Transverse colon (tissue), 4 donors: ENCODE data around the gene SRRM4.

Experiments
- CTCF ChIP-seq, 5 experiments: fragments of 200-600 bp in 3 of 5; fragments of 450-650 bp in 2 of 5; sonication (generic) in 3 of 5; IDR thresholded peaks; 1 replicate in 2 of 5; 2 replicates in 3 of 5; pipeline ENCODE4 v1.5.1; 2016 to 2017; ENCODE audit warnings: antibody characterized with exemption in 5 of 5, inconsistent platforms in 3 of 5, mild to moderate bottlenecking in 2 of 5, moderate library complexity in 1 of 5
- POLR2AphosphoS5 ChIP-seq, 3 donors: sonication (generic); formaldehyde crosslinking; IDR thresholded peaks; one replicate each; pipeline ENCODE4 v1.6.1; 2016; ENCODE audit warnings: antibody characterized with exemption in 3 of 3

DNA sequence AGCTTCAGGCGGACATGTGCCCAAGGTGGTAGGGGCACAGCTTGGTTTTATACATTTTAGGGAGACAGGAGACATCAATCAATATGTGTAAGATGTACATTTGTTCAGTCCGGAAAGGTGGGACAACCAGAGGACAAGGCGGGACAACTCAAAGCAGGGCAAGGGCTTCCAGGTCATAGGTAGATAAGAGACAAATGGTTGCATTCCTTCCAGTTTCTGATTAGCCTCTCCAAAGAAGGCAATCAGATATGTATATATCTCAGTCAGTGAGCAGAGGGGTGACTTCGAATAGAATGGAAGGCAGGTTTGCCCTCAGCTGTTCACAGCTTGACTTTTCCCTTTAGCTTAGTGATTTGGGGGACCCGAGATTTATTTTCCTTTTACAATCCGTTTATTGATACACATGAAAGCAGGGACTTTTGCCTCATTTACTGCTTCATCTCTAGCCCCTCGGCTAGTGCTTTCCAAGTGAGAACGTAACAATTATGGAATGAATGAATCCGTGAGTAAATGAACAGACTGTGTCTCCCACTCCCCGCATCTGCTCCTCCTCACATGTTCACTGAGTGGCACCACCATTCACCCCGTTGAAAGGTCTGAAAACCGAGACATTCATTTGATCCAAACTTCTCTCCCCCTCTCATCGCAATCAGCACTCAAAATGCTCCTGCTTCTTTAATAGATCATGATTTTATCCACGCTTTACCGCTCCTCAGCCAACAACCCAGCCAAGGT lies 190.5 kb downstream of the SRRM4 start:
- TF ChIP-seq CTCF (IDR thresholded peaks at IDR 0.05), result no peak
- TF ChIP-seq POLR2AphosphoS5 (IDR thresholded peaks at IDR 0.05), result no peak
